GM18520 (cell line): ENCODE data around the gene PEX5.

Source experiments
- ATAC-seq: cut with Tn5 transposase; IDR thresholded peaks from one replicate; pipeline ENCODE4 v1.9.1; 2021; ENCODE audit not compliant: unreplicated experiment

The PEX5 gene

GRCh38 chr12:7189398-7190267, at the start of gene PEX5:
PEX5 (plus strand) TSS chr12:7189686; CDS start chr12:7190378, 692 bp downstream.
- ATAC-seq: peak; percentile 90

- no peak for ATAC-seq
These were observed 48.0 kb upstream of the PEX5 start for GRCh38 chr12:7141351-7142005.

GRCh38 chr12:7142056-7142644, 47.3 kb upstream of the PEX5 start:
- no peak for ATAC-seq

- no peak for ATAC-seq
These were observed 46.5 kb upstream of the PEX5 start for GRCh38 chr12:7142809-7143465.

GRCh38 chr12:7143564-7143963, 45.9 kb upstream of the PEX5 start:
- no peak for ATAC-seq

- ATAC-seq: no peak
These were observed 44.9 kb upstream of the PEX5 start for GRCh38 chr12:7144414-7145120.

GRCh38 chr12:7145671-7146070, 43.8 kb upstream of the PEX5 start:
- no peak for ATAC-seq

- ATAC-seq: no peak
These were observed 43.3 kb upstream of the PEX5 start for GRCh38 chr12:7146228-7146627.

- ATAC-seq: no peak
These were observed 42.6 kb upstream of the PEX5 start for GRCh38 chr12:7146906-7147305.

GRCh38 chr12:7150356-7150755, 39.1 kb upstream of the PEX5 start:
- no peak for ATAC-seq

- ATAC-seq: no peak
These were observed 38.6 kb upstream of the PEX5 start for GRCh38 chr12:7150841-7151240.

GRCh38 chr12:7151532-7151931, 38.0 kb upstream of the PEX5 start:
- ATAC-seq: no peak

- no peak for ATAC-seq
These were observed 36.7 kb upstream of the PEX5 start for GRCh38 chr12:7152818-7153217.

- no peak for ATAC-seq
These were observed 35.4 kb upstream of the PEX5 start for GRCh38 chr12:7154042-7154441.

GRCh38 chr12:7154901-7155470, 34.5 kb upstream of the PEX5 start:
- no peak for ATAC-seq

- ATAC-seq: no peak
These were observed 33.9 kb upstream of the PEX5 start for GRCh38 chr12:7155471-7156034.

GRCh38 chr12:7156259-7157197, 33.0 kb upstream of the PEX5 start:
- ATAC-seq: no peak

GRCh38 chr12:7157391-7157790, 32.1 kb upstream of the PEX5 start:
- no peak for ATAC-seq
